ENCODE measurements around the gene ARHGEF9.

Gene ARHGEF9

DNA sequence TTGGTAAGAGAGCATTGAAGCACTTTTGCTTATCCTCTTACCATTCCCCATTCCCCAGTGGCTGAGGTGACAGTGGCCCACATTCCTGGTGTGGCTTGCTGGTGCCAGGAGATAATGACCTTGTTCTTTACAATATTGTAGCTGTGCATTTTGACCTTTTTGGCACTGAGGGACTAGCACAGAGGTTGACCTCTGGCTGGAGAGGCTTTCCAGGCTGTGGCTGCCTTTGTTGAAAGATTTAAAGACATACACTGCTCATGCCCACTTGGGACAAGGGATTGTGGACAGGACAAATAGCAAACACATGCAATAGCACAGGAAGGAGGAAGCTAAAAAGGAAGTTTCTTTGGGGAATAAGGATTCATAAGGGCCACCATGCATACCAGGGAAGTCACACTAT is 65.4 kb downstream of the ARHGEF9 start:
- no peak overlapping the region for H3K9ac ChIP-seq (ENCODE audit: low read length)
- H3K27me3 ChIP-seq (ENCODE audit: control insufficient read depth in 1 of 2, insufficient read depth in 1 of 2, low read length in 2 of 2), result no peaks in the 10 kb centered on the region

DNA sequence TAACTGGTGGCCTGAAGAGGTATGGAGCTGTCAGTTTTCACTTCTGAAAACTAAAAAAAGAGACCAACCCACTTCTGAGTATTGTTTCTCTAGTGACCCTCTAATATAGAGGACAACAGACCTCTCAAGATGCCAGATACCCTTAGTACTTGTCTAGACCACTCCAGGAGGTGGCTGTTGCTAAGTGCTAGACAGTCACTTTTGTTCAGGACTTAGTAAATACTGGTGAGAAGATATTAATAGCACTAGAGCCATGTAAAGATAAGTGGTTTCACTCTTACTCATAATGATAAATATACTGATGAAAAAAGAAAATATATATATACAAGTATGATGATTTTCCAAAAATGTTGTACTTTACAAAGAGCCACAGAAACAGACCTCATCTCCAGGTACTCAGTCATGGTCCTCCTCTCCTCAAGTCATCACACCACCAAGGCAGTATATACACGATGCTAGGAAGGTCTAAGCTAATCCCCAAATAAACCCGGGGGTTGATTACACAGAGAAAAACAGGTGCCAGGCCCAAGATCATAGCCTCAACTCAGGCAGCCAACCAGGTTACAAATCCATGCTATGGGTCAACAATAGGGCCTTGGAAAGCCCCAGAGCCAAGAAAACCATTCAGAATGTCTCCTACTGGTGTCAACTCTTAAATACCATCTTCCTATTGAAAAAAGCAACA is 66.9 kb downstream of the ARHGEF9 start:
- Histone ChIP-seq H2AK5ac (ENCODE audit: low read length, severe bottlenecking) (no peak overlapping the region), H3K9me3 (ENCODE audit: control insufficient read depth, low read length) (no peaks in the 10 kb centered on the region), H3K79me1 (replicated peaks; ENCODE audit: low read length, poor library complexity, severe bottlenecking) (peaks cover 6% of the 10 kb centered on the region), H4K91ac (ENCODE audit: low read length) (no peak overlapping the region), H2BK5ac (ENCODE audit: low read depth, low read length, poor library complexity, severe bottlenecking) (no peak overlapping the region), H3K27ac (ENCODE audit: low read length, poor library complexity, severe bottlenecking) (no peak overlapping the region), H4K8ac (ENCODE audit: low read length) (no peak overlapping the region), H2BK15ac (ENCODE audit: low read depth, poor library complexity, severe bottlenecking) (no peak overlapping the region), H2BK120ac (ENCODE audit: low read depth, low read length) (no peak overlapping the region), H2AFZ (ENCODE audit: low read depth, low read length) (no peak overlapping the region), H3K4ac (ENCODE audit: low read depth in 1 of 2, low read length in 2 of 2) (no peak overlapping the region), H3K9ac (ENCODE audit: low read length) (no peak overlapping the region), H3K27me3 (ENCODE audit: control insufficient read depth in 1 of 2, insufficient read depth in 1 of 2, low read length in 2 of 2) (no peaks in the 10 kb centered on the region), H3K4me1 (ENCODE audit: control insufficient read depth, insufficient read depth, low read depth, low read length) (no peaks in the 10 kb centered on the region), H3K4me3 (ENCODE audit: insufficient read depth in 1 of 2, low read depth in 1 of 2, low read length in 2 of 2) (no peak overlapping the region), H2BK12ac (ENCODE audit: low read length in 2 of 2) (no peak overlapping the region), H3K18ac (ENCODE audit: low read depth in 1 of 2, low read length in 2 of 2) (no peak overlapping the region), H3K4me2 (ENCODE audit: low read length, poor library complexity, severe bottlenecking) (no peak overlapping the region), H3K14ac (ENCODE audit: low read length in 2 of 2) (no peak overlapping the region), H3K36me3 (ENCODE audit: control insufficient read depth in 1 of 2, insufficient read depth in 2 of 2, low read depth in 1 of 2, low read length in 2 of 2) (peaks cover 0 to 10% of the 10 kb centered on the region in 2 experiments), H3K23ac (ENCODE audit: low read length in 2 of 2) (no peak overlapping the region)
- no peak for DNase-seq
- 98% methylated on average over 2 of the region's 2 CpGs for WGBS

More for the DNA sequence above, 65.4 kb downstream of the ARHGEF9 start:
- Histone ChIP-seq H3K27ac (ENCODE audit: low read length, poor library complexity, severe bottlenecking) (no peak overlapping the region), H2BK12ac (ENCODE audit: low read length in 2 of 2) (no peak overlapping the region), H3K14ac (ENCODE audit: low read length in 2 of 2) (no peak overlapping the region), H2AFZ (ENCODE audit: low read depth, low read length) (no peak overlapping the region), H4K91ac (ENCODE audit: low read length) (no peak overlapping the region), H3K4me3 (ENCODE audit: insufficient read depth in 1 of 2, low read depth in 1 of 2, low read length in 2 of 2) (no peak overlapping the region), H3K36me3 (ENCODE audit: control insufficient read depth in 1 of 2, insufficient read depth in 2 of 2, low read depth in 1 of 2, low read length in 2 of 2) (peaks cover 0 to 8% of the 10 kb centered on the region in 2 experiments), H3K23ac (ENCODE audit: low read length in 2 of 2) (no peak overlapping the region), H2BK5ac (ENCODE audit: low read depth, low read length, poor library complexity, severe bottlenecking) (no peak overlapping the region), H3K9me3 (ENCODE audit: control insufficient read depth, low read length) (no peaks in the 10 kb centered on the region), H4K8ac (ENCODE audit: low read length) (no peak overlapping the region), H2BK120ac (ENCODE audit: low read depth, low read length) (no peak overlapping the region), H3K79me1 (replicated peaks; ENCODE audit: low read length, poor library complexity, severe bottlenecking) (peaks cover 7% of the 10 kb centered on the region), H3K4me2 (ENCODE audit: low read length, poor library complexity, severe bottlenecking) (no peak overlapping the region), H3K18ac (ENCODE audit: low read depth in 1 of 2, low read length in 2 of 2) (no peak overlapping the region), H2BK15ac (ENCODE audit: low read depth, poor library complexity, severe bottlenecking) (no peak overlapping the region), H2AK5ac (ENCODE audit: low read length, severe bottlenecking) (no peak overlapping the region), H3K4ac (ENCODE audit: low read depth in 1 of 2, low read length in 2 of 2) (no peak overlapping the region), H3K4me1 (ENCODE audit: control insufficient read depth, insufficient read depth, low read depth, low read length) (no peaks in the 10 kb centered on the region)
- DNase-seq, result no peak

DNA sequence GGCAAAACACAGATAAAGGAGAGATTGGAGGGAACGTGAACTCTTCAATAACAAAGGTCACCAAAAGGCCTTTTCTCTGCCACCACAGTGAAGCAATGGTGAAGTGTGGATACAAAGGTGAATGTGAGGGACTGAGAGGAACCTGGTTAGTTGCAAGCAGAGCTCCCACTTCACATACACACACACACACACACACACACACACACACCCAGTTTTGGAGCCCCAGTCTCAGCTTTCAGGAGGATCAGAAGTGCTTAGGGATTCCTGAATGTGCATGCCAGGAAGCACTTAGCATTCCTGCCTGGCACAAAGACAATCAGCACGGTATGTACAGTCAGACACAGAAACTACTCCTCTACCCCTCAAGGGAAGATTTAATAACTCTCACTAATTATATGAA is 71.5 kb downstream of the ARHGEF9 start:
- no CpG with 5 or more reads among the region's 2 CpGs for WGBS
- Histone ChIP-seq H3K27me3 (ENCODE audit: control insufficient read depth in 1 of 2, insufficient read depth in 1 of 2, low read length in 2 of 2) (peaks cover 0 to 6% of the 10 kb centered on the region in 2 experiments), H4K91ac (ENCODE audit: low read length) (no peak overlapping the region), H3K9ac (ENCODE audit: low read length) (no peak overlapping the region), H3K79me1 (replicated peaks; ENCODE audit: low read length, poor library complexity, severe bottlenecking) (peaks cover 6% of the 10 kb centered on the region), H3K23ac (ENCODE audit: low read length in 2 of 2) (no peak overlapping the region), H2AFZ (ENCODE audit: low read depth, low read length) (no peak overlapping the region), H3K36me3 (ENCODE audit: control insufficient read depth in 1 of 2, insufficient read depth in 2 of 2, low read depth in 1 of 2, low read length in 2 of 2) (peaks cover 0 to 10% of the 10 kb centered on the region in 2 experiments), H2BK15ac (ENCODE audit: low read depth, poor library complexity, severe bottlenecking) (no peak overlapping the region), H2AK5ac (ENCODE audit: low read length, severe bottlenecking) (no peak overlapping the region), H3K4ac (ENCODE audit: low read depth in 1 of 2, low read length in 2 of 2) (no peak overlapping the region), H3K4me2 (ENCODE audit: low read length, poor library complexity, severe bottlenecking) (no peak overlapping the region), H3K14ac (ENCODE audit: low read length in 2 of 2) (no peak overlapping the region), H3K18ac (ENCODE audit: low read depth in 1 of 2, low read length in 2 of 2) (no peak overlapping the region), H3K4me3 (ENCODE audit: insufficient read depth in 1 of 2, low read depth in 1 of 2, low read length in 2 of 2) (no peak overlapping the region), H3K27ac (ENCODE audit: low read length, poor library complexity, severe bottlenecking) (no peak overlapping the region), H2BK120ac (ENCODE audit: low read depth, low read length) (no peak overlapping the region), H4K8ac (ENCODE audit: low read length) (no peak overlapping the region), H3K4me1 (ENCODE audit: control insufficient read depth, insufficient read depth, low read depth, low read length) (no peaks in the 10 kb centered on the region), H2BK5ac (ENCODE audit: low read depth, low read length, poor library complexity, severe bottlenecking) (no peak overlapping the region), H2BK12ac (ENCODE audit: low read length in 2 of 2) (no peak overlapping the region), H3K9me3 (ENCODE audit: control insufficient read depth, low read length) (no peaks in the 10 kb centered on the region)
- peak; percentile 8 for DNase-seq

DNA sequence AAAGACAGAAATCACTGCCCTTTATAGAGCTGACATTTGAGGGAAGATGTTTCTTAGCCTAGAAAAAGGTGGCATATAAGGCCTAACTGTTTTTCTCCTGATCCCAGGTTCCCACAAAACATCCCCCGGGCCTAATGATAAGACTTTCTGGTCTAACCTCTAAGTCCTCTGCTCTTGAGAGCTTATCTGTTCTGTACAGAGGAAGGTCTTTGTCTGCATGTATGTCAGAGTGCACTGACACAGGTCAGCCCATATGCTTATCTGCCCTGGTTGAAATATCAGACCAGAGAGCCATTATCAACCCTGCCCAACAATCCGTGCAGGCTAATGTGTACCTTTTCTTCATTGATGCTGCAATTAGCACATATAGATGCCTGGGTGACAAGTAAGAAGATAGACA is 76.2 kb downstream of the ARHGEF9 start:
- Histone ChIP-seq H2BK5ac (ENCODE audit: low read depth, low read length, poor library complexity, severe bottlenecking) (no peak overlapping the region), H3K4ac (ENCODE audit: low read depth in 1 of 2, low read length in 2 of 2) (no peak overlapping the region), H3K18ac (ENCODE audit: low read depth in 1 of 2, low read length in 2 of 2) (no peak overlapping the region), H2BK15ac (ENCODE audit: low read depth, poor library complexity, severe bottlenecking) (no peak overlapping the region), H2AFZ (ENCODE audit: low read depth, low read length) (no peak overlapping the region), H3K27ac (ENCODE audit: low read length, poor library complexity, severe bottlenecking) (no peak overlapping the region), H3K27me3 (ENCODE audit: control insufficient read depth in 1 of 2, insufficient read depth in 1 of 2, low read length in 2 of 2) (peaks cover 0 to 6% of the 10 kb centered on the region in 2 experiments), H2BK120ac (ENCODE audit: low read depth, low read length) (no peak overlapping the region), H3K4me1 (ENCODE audit: control insufficient read depth, insufficient read depth, low read depth, low read length) (no peaks in the 10 kb centered on the region), H3K4me3 (ENCODE audit: insufficient read depth in 1 of 2, low read depth in 1 of 2, low read length in 2 of 2) (no peak overlapping the region), H2BK12ac (ENCODE audit: low read length in 2 of 2) (no peak overlapping the region), H3K14ac (ENCODE audit: low read length in 2 of 2) (no peak overlapping the region), H3K4me2 (ENCODE audit: low read length, poor library complexity, severe bottlenecking) (no peak overlapping the region), H3K9ac (ENCODE audit: low read length) (no peak overlapping the region), H4K8ac (ENCODE audit: low read length) (no peak overlapping the region), H3K9me3 (ENCODE audit: control insufficient read depth, low read length) (no peaks in the 10 kb centered on the region), H3K23ac (ENCODE audit: low read length in 2 of 2) (no peak overlapping the region), H3K36me3 (ENCODE audit: control insufficient read depth in 1 of 2, insufficient read depth in 2 of 2, low read depth in 1 of 2, low read length in 2 of 2) (peaks cover 4 to 23% of the 10 kb centered on the region in 2 experiments), H2AK5ac (ENCODE audit: low read length, severe bottlenecking) (no peak overlapping the region), H3K79me1 (replicated peaks; ENCODE audit: low read length, poor library complexity, severe bottlenecking) (peaks cover 1% of the 10 kb centered on the region), H4K91ac (ENCODE audit: low read length) (no peak overlapping the region)
- DNase-seq, result no peak
- WGBS, result no CpG with 5 or more reads among the region's 2 CpGs

Data from mesenchymal stem cell (in vitro differentiated cells and primary cell).